HG02938 (cell line): ENCODE measurements around the gene RASSF9.

Source experiments
- ATAC-seq: cut with Tn5 transposase; IDR thresholded peaks from one replicate; pipeline ENCODE4 v1.9.1; 2021; ENCODE audit warnings: mild to moderate bottlenecking, moderate library complexity; ENCODE audit not compliant: unreplicated experiment

RASSF9 gene

DNA sequence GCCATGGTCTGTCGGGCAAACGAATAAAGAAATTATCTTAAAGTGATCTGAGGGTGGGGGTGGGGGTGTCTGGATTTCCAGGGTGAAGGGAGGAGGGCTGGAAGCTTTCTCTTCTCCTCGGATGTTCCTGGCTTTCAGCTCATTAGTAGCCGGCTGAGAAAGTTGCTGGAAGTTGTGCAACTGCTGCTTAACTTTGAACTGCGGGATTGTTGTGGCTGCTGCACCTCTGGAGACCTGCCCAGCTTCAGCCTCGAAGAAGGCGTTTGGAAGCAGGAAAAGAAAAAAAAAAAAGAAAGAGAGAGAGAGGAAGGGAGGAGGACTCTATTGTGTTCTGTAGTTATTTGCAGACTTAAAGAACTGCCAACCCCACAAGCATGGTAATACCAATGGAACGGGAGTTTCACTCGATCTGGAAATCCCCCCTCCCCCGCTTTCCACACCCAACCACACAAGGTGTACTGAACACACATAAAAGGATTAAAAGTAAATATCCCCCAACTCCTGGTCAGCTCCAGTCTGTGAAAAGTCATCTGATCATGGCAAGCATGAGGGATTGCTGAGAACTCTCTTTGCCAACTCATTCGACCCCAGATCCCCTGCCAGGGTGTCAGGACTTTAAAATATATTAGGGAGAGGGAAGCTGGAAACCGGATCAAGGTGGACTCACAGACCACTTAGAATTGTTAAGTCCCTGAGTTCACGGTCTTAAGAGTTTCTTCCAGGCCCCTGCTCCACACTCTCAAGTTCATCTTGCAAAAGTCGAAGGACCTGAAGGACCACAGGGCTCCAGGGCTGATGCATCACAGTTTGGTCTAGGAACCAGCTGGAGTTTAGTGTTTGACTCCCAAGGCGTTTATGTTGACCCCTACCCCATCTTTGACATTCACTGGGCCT is at the start of gene RASSF9:
RASSF9 (minus strand) TSS at position 213 of the 894 bp plus-strand sequence; CDS start at position 5, 208 bp downstream.
- no peak for ATAC-seq

DNA sequence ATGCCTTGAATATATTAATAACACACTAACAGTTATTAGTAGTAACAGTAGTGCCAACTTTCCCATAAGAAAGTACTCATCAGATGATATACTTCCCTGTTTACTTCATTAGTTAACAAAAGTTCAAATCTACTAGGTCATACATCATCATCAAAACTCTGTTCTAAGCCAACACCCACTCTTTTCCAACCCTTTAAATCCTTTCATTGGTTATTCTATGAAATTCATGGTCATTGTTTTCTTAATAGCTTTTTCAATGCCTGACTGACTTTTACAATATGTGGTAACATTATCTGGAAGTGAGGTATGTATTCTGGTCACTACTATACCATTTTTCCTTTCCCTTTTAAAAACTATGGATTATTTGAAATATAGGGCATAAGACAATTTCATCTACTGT is 47.6 kb upstream of the RASSF9 start:
- ATAC-seq, result no peak

DNA sequence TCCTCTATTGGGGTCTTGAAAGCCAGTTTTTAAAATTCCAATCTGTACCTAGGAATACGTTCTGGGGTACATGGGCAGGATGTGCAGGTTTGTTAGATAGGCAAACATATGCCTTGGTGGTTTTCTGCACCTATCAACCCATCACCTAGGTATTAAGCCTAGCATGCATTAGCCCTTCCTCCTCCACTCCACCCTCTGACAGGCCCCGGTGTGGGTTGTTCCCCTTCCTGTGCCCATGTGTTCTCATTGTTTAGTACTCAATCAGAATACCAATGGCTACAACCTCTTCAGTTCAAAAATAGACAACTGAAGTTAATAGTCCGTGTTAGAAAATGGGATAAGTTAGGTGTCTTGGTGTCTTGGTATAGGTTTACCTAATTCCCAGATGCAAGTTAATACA is 41.2 kb upstream of the RASSF9 start:
- no peak for ATAC-seq

DNA sequence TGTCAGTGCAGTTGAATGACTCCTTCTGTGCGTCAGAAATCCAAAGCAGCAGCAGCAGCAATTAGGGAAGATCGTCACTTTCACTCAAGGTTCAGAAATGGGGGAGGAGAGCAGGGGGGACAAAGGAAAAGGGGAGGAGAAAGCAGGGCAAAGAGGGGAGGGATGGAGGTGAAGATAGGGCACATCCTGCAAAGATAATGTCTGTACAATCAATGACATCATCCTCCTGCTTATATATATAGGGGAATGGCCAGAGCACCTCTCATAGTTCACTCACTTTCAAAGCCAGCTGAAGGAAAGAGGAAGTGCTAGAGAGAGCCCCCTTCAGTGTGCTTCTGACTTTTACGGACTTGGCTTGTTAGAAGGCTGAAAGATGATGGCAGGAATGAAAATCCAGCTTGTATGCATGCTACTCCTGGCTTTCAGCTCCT is 37.8 kb upstream of the RASSF9 start, which contains the start of gene NTS:
NTS (plus strand) TSS at position 265 of the 431 bp plus-strand sequence; CDS start at position 374, 109 bp downstream.
- peak; percentile 86 for ATAC-seq

DNA sequence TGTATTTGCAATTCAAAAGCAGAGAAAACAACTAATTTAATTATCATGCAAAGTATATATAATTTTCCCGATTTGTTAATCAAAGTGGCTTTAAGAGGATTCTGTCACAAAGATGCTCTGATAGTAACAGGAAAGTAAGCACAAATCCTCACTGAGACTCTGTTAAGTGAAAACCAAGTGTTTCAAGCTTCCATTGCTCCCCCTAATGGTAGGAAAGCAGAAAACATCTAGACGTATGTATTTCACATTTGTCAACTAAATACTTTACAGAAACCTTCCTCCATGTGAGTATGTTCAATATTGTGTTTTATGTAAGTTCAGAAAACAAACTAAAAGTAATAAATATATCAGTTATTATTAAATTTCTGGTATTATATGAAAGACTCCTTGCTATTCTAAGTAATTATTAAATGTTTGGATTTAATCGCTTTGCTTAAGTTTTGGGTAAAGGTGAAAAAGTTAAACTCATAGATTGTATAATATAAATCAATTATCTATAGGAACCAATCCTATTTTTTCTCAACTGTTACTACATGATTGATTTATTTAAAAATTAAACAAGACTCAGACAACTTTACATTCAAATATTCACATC is 36.4 kb upstream of the RASSF9 start:
- peak; percentile 84 for ATAC-seq

DNA sequence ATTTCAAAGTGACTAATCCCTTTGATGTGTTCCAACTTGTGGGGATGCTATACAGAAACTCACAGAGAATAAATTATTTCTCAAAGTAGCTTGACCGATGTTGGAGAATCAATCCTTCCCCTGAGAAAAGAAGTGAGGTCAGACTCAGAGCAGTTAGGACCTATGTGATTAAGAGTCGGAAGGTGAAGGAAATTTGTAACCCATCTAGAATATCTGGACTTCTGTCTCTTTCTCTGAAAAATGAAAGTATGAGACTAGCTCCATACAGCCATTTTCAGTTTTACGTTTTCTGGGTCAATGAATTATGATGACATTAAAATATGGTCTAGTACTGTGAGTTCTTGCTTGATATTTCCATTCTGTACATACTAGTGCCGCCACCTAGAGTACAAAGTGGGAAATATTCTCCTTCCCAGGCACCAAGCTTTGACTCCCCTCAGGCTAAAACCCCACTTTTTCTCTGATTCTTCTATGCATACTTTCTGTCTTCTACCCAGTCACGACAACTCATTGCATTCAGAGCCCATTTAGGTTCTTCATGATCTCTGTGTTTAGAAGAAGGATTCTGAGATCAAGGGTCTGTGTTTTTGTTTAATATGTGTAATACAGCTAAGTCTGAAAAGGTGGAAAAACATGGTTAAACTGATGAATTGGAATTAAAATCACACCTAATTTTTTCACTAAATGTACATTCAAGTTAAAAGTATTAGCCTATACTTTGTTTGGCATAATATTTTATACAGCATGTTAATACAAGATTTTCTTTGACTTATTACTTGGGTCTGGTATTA is 31.0 kb upstream of the RASSF9 start:
- ATAC-seq, result peak; percentile 97

DNA sequence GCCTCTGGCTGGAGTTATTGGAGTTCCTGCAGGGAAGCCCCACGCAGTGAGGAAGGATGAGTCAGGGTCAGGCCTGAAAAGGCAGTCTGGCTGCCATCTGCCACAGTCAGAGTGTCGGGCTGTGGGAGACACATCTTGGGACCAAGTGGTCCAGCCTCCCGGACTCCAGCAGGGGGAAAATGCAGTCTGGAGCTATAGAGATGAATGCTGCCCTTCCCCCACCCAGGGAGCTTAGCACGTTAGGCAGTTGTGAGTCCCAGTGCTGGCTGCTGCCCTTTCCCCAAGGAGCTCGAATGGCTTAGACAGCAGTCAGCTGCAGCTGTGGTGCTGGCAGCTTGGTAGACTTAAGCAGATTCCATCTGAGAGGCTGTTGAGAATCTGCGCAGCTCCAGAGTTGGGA is 29.7 kb upstream of the RASSF9 start:
- ATAC-seq, result no peak

DNA sequence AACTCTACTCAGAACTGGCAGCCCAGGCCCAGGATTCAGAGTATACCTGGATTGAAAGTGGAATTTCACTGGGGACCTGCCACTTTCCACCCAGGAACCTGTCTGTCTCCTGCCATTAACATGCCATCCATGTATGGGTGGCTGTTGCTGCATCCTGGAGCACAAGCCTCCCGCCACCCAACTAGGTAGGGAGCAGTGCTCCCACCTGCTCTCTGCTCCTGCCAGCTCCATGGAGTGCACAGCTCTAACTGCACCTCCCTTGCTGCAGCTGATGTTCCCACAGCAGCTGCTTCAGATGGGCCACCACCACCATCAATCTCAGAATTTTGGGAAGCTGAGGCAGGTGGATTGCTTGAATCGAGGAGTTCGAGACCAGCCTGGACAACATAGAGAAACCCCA is 20.8 kb upstream of the RASSF9 start:
- ATAC-seq, result no peak

DNA sequence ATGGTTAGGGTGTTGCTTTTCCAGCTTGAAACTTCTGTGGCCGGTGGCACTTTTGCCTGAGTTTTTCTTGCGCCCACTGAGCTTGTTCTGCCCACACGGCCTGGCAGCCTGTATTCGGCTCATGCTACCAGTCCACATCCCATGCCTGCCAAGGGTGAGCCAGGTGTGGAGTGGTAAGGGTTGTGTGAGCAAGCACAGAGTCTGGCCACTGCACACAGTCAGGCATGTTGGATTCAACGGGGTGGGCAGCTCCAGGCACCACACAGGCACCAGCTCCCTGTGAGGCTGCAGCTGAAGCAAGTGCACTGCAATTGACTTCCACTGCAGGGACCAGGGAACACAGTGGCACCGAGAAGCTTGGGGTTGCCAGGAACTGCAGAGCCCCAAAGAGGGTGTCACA is 19.1 kb upstream of the RASSF9 start:
- ATAC-seq, result no peak

DNA sequence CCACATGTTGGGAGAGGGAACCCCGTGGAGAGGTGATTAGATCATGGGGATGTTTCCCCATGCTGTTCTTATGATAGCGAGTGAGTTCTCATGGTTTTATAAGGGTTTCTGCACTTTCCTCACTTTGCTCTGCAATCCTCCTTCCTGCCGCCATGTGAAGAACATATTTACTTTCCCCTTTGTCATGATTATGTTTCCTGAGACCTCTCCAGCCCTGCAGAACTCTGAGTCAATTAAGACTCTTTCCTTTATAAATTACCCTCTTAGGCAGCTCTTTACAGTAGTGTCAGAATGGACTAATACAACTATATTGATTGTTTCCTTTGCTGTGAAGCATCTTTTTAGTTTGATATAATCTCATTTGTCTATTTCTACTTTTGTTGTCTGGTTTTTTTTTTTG is 13.1 kb upstream of the RASSF9 start:
- no peak for ATAC-seq

DNA sequence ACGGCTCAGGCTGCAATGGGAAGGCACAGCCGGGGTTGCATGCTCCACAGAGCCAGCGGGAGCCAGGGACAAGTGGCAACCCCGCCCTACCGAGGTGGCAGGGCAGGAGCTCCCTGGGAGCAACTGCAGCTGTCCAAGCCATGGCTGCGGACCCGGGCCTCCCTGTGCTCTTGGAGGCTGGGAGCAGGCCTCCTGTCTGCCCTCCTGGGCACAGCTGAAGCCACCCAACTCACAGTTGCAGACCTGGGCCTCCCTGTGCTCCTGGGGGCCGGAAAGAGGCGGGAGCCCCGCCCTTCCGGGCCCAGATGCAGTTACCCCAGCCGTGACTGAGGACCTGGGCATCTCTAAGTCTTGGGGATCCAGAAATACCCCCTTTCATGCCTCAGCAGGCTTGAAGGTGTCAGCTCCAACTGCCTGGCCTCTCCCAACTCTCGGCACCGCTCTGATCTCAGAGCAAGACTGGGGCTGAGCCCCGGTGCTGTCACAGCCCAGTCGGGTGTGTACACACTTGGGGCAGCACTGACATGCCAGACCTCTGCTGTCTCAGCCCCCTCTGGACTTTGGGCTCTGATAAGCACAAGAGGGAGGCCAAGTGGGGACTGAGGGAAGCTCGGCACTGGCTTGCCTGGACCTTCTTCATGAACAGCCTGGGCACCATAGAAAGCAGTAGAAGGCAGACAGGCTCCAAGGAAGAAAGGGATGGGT is 7.5 kb upstream of the RASSF9 start:
- no peak for ATAC-seq

DNA sequence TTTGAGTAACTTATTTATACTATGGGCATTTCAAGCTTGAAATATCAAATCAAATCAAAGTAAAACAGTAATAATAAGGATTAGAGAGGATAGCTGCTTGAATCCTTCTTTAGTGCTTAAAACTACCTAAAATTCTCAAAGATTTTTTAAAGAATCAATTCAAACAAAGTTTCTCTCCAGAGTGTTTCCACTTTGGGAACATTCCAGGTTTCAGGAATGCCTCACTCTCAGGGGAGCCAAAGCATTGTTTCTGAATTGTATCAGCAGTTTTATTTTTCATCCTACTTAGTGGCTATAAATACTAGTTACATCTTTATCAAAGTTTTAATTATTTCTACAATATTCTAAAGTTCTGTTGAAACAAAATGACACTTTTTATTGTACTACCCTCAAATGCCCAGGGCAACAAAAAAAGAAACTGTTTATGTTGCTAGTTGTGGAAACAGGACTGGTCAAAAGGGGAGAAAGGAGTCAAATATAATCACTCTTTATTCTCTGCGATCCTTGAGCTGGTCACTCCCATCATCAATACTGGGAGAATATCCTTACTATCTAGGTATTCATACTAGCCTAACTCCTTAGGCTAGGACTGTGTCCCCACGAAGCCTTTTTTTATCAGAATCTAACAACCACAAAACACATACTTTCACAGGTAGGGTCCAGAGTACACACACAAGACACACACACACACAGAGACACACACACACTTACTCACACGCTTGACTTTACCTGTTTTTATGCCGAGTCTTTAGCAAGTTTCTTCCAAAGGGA is 598 bp downstream of the RASSF9 start:
- ATAC-seq, result no peak

DNA sequence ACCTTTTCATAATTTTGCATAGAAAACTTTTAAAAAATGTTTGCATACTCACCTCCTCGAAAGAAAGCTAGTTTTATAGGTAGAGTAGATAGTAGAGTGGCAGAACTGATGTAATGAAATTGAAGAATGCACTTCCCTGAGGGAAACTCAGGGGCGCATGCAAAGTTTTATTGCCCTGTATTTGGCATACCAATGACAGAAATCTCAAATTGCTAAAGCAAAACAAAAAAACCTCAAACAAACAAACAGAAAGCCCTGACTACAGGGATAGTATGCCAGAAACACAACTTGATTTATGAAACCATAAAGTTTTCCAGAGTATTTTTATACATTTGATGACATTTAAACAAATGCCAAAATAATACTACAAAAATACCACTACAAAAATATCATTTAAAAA is 1.8 kb downstream of the RASSF9 start:
- ATAC-seq, result no peak

DNA sequence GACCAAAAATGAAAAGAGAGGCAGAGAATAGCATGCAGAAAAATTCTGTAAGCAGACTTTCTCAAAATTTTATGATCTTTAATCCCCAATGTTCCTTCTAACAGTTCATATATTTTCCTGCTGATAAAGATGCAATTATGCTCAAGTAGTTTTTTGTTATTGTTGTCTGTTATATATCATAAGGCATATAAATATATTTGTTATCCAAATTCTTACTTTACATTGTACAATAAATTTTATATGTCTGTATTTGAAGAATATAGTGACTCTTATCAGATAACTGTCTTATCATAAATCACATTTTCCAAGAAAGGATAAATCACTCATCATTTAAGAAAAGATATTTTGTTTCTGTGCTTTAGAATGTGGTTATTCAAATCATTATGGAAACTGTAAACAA is 2.6 kb downstream of the RASSF9 start:
- ATAC-seq, result no peak

DNA sequence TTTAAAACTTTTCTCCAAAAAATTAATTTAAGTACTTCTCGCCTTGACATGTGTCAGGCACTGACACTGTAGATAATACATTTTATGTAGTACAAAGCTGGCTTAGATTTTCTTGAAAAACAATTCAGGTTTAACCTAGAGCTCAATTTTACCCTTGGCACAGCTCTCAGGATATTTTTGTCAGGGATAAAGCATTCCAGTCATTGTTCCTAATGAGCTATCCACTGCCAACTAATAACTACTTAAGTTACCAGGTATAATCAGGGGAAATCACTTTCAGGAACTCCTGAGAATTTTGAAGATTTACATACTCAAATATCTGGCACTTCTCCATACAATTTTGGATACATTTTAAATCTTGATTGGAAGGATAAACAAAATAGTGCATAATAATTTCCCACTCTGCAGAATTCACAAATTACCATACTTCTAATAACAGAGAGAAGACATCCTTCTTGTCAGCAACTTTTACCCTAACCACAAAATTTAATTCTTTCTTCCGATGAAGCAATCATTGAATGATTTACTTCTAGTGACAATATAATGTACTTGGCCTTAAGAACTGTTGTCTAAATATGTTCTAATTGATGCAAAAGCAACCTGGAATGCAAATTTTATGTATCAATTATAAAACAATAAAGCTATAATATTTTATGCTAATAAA is 4.8 kb downstream of the RASSF9 start:
- no peak for ATAC-seq

DNA sequence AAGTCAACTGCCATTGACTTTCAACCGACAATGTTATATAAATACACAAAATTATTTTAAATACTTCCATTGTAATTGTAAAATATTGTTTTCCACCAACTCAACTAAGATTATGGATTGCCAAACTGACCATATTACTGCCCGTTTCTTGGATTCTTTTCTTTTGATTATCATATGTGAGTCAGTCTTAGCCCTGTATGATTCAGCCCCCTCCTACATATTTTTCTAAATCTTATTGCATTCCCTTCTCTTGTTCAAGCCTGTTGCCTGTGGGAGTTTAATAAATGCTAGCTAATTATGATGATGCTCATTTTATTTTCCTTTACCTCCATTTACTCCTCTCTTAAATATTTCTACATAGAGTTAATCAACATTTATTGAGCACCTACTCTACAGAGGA is 6.8 kb downstream of the RASSF9 start:
- no peak for ATAC-seq

DNA sequence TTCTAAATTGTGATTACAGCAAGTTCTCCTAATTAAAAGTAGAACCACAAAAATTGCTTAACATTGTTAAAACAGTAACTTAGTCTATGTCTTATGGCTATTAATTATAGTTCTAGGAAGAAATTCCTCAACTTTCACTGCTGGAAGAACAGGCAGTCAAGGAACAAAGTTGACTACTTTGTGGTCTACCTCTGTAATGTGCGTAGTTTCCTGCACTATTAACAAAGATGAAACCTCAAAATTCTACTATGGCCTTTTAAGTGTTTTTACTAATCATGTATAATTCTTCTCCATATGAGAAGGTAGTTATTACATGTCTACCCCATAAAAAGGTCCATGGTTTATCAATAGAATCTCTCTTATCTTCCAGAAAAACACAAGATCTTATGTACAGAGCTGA is 7.6 kb downstream of the RASSF9 start:
- no peak for ATAC-seq

DNA sequence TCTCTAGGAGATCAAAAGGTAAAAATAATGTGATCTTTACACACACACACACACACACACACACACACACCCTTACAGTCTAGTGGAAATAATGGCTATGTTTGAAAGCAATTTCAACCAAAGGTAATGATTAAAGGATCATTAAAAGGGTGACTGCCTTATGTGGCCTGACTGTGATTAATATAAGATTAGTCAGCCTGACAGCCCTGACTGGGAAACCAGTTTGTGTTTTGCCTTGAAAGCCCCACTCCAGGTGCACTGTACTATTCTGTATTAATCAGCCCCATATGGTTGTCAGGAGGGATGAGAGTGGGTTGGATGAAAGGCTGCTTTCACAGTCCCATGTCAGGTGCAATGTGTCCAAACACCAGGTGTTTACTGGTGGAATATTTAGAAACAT is 10.5 kb downstream of the RASSF9 start:
- ATAC-seq, result no peak

DNA sequence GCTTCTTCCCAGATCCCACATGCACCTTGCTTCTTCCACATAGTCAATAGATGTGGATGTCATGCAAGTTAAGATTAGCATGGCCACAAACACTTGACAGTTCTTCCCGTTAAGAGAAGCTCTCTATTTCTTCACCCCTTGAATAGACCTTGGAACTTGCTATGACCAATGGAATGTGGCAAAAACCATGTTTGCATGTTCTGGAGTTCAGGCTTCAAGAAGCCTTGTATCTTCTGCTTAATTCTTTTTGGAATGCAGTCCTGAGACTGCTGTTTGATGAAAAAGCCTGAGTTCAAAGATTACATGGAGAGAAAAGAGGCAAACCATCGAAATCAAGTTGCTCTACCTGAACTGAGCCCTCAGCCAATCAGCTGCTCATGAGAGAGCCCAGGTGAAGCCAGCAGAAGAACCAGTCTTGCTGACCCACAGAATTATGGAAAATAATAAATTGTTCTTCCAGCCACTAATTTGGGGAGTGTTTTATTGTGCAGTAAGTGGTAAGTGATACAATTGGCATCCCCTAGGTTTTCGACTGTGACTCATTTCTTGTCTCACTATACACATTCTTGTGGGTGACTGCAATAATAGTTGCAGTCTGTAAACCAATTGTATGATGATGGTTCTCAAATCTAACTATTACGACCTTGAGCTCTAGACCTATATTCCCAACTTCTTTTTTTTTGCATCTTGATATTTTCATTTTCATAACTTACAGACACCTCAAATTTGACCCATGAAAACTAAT is 12.6 kb downstream of the RASSF9 start:
- no peak for ATAC-seq
